Ovary (tissue), 9 donors: ENCODE data around the gene NKX6-2. TPM values are rescaled to one million over a fixed set of nuclear protein-coding genes. Genes with fewer than 3 reads are reported as not detected.
"Not testable (repeated sequence)": the region's sequence is repeated elsewhere in the genome, so short reads cannot be mapped to it uniquely, and the experiment has no call there.

Source experiments
- DNase-seq, 5 donors: peaks; one replicate each; pipeline ENCODE4 v3.0.0-alpha.2; 2019 to 2020
- H3K27ac ChIP-seq, 2 donors: fragments of 200-600 bp; one replicate each; pipeline versions ENCODE4 v1.5.1 to v1.8.0; 2019 to 2022
- H3K27me3 ChIP-seq: fragments of 200-600 bp; one replicate; pipeline ENCODE4 v1.8.0; 2022
- H3K36me3 ChIP-seq: fragments of 200-600 bp; sonication (generic); one replicate; pipeline ENCODE4 v1.5.1; 2019
- H3K4me1 ChIP-seq: one replicate; pipeline ENCODE4 v1.8.1; 2013; ENCODE audit warnings: mild to moderate bottlenecking, moderate library complexity; ENCODE audit not compliant: insufficient read depth
- H3K4me3 ChIP-seq: fragments of 200-600 bp; sonication (generic); one replicate; pipeline ENCODE4 v1.5.1; 2017
- H3K9me3 ChIP-seq, 2 donors: fragments of 200-600 bp in 1 of 2; sonication (generic) in 1 of 2; one replicate each; pipeline versions ENCODE4 v1.5.1 to v1.8.1; 2013 to 2019; ENCODE audit warnings: mild to moderate bottlenecking in 1 of 2, moderate library complexity in 1 of 2
- CTCF ChIP-seq, 3 donors: fragments of 450-650 bp in 2 of 3; fragments of 200-600 bp in 1 of 3; IDR thresholded peaks; one replicate each; pipeline versions ENCODE4 v1.5.1 to v1.8.0; 2016 to 2022; ENCODE audit warnings: antibody characterized with exemption in 3 of 3, mild to moderate bottlenecking in 1 of 3
- EP300 ChIP-seq: sonication (generic); formaldehyde crosslinking; IDR thresholded peaks from one replicate; pipeline ENCODE4 v1.6.1; 2017; ENCODE audit warnings: antibody characterized with exemption
- POLR2A ChIP-seq: fragments of 450-650 bp; IDR thresholded peaks from one replicate; pipeline ENCODE4 v1.6.1; 2017; ENCODE audit warnings: antibody characterized with exemption, mild to moderate bottlenecking, moderate library complexity
- WGBS, 3 donors: extraction: QIAGEN DNeasy Blood & Tissue Kit in 1 of 3; methylation state at CpG; one replicate each; pipeline versions ENCODE4 v1.1.5 to v1.1.7; 2013 to 2017; 5-methylcytosine and 5-hydroxymethylcytosine counted together
- intact Hi-C, 4 donors: fragments of 100-400 bp; cut with DNase I; formaldehyde crosslinking; loops; one replicate each; pipeline versions ENCODE4 v1.11.0 to v1.15.1; 2022 to 2023
- polyA plus RNA-seq, 2 donors: library from polyadenylated mRNA; stranded (reverse); fragments of 200-250 nt in 1 of 2; fragments of 350-450 nt in 1 of 2; fragmentation: Illumina TruSeq in 1 of 2; extraction: RNeasy Lipid Tissue Mini Kit (QIAGEN cat#74804) in 1 of 2; gene quantifications; one replicate each; pipeline ENCODE4 v1.2.3, GENCODE V29; 2013 to 2014
- total RNA-seq, 7 donors: library from RNA; depleted of rRNA in 2 of 7; stranded (reverse); fragments of >200 nt in 2 of 7; fragmentation: NEBNext Ultra II Directional in 3 of 7; extraction: Animal tissue kit (Norgen Biotek cat#: 25700) in 3 of 7; gene quantifications; one replicate each; pipeline versions ENCODE4 v1.1.0 to v1.2.4, GENCODE V29; 2016 to 2023
- donor health status: DM: no; HTN: no; CAD: no; lungs with moderate emphysema.
- donor health status: DM: no; HTN: no; CAD: no.
- donor health status: Bipolar disorder and iron deficiency.
- donor health status: DM: yes; HTN: yes; CAD: no.
- donor health status: DM: no; HTN: no; CAD: no.
- donor health status: DM: yes; HTN: yes; CAD: no.

The NKX6-2 gene
- total and polyA plus RNA-seq, 9 donors = not detected

GRCh38 chr10:132743925-132744490 lies 41.9 kb downstream of the NKX6-2 start:
- no peak overlapping the region for H3K4me3 ChIP-seq
- no peak for DNase-seq
- intact Hi-C loops = no loop called here
- H3K9me3 ChIP-seq = no peaks in the 10 kb centered on the region
- no peaks in the 10 kb centered on the region for H3K27me3 ChIP-seq
- 83 to 85% (median 85%) methylated on average over 18 of the region's 18 CpGs for WGBS, 3 donors
- H3K27ac ChIP-seq = no peak overlapping the region
- no peaks in the 10 kb centered on the region for H3K36me3 ChIP-seq
- TF ChIP-seq CTCF (IDR thresholded peaks at IDR 0.05) (no peak), POLR2A (no peak), EP300 (no peak)
- H3K4me1 ChIP-seq = no peaks in the 10 kb centered on the region

- DNase-seq, H3K4me1 ChIP-seq, intact Hi-C loops, H3K9me3 ChIP-seq, H3K27ac ChIP-seq, H3K4me3 ChIP-seq, H3K27me3 ChIP-seq, H3K36me3 ChIP-seq: not testable (repeated sequence)
- WGBS, 3 donors = 55 to 61% (median 55%) methylated on average over 30 of the region's 30 CpGs
These were observed 42.6 kb downstream of the NKX6-2 start for GRCh38 chr10:132743196-132743924.

- no peak overlapping the region for H3K27ac ChIP-seq
- no peaks in the 10 kb centered on the region for H3K9me3 ChIP-seq
- 19 to 49% (median 39%) methylated on average over 12 of the region's 12 CpGs for WGBS, 3 donors
- no peaks in the 10 kb centered on the region for H3K4me1 ChIP-seq
- no peaks in the 10 kb centered on the region for H3K27me3 ChIP-seq
- H3K4me3 ChIP-seq = no peak overlapping the region
- TF ChIP-seq CTCF (IDR thresholded peaks at IDR 0.05) = no peak
- intact Hi-C loops = no loop called here
- no peak for DNase-seq
- H3K36me3 ChIP-seq = no peaks in the 10 kb centered on the region
These were observed 43.1 kb downstream of the NKX6-2 start for GRCh38 chr10:132742837-132743194.

DNA sequence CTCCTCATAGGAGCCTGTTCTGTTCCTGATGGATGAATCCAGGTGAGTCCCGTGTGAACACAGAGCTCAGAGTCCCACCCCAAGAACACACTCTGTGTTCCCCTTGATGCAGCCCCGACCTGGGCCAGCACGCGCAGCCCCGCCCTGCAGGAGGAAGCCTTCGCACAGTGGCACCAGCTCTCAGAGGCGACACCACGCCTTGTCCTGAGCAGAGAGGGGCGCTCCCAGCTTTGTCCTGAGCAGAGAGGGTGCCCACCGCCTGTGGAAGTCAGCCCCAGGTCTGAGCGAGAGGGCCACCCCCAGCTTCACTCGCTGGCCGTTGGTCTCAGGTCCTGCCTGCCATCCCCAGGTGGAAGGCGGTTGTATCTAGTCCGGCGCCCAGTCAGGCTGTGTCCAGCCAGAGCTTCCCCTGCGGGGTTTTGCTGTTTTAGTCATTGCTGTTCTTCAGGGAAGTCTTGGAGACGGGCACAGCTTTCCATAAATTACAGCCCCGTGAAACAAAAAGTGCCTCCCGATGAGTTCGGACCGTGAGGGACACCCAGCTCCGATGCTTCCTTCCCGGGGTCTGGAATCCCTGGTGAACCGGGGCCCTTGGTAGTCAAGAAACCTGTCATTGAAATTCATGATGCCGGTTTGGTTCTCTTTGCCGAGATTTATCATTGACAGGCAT lies 43.6 kb downstream of the NKX6-2 start:
- Histone ChIP-seq H3K4me3 (no peak overlapping the region), H3K4me1 (no peaks in the 10 kb centered on the region), H3K27me3 (no peaks in the 10 kb centered on the region), H3K9me3 (no peaks in the 10 kb centered on the region), H3K36me3 (no peaks in the 10 kb centered on the region), H3K27ac (no peak overlapping the region)
- DNase-seq = no peak
- 65 to 77% (median 73%) methylated on average over 25 to 27 of the region's 27 CpGs for WGBS, 3 donors
- intact Hi-C loops = no loop called here
- TF ChIP-seq POLR2A (no peak), CTCF (IDR thresholded peaks at IDR 0.05) (no peak), EP300 (no peak)

DNA sequence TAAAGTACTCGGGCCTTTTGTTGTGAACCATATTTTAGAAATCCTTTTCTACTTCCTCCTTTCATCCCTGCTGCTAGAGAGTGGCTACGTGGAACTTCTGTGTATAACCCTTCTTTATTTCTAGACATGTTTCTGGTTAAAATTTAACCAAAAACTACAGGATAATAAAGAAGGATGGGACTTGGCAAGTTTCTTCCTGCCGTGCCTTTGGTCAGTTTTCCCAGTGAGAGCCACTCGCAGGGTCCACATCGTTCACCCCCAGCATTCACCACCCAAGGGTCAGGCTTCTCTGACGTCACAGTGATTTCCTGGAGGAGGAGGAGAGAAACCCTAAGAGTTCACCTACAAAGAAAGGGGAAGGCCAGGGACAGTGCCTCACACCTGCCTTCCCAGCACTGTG lies 45.4 kb downstream of the NKX6-2 start:
- no peaks in the 10 kb centered on the region for H3K27me3 ChIP-seq
- H3K4me3 ChIP-seq = no peak overlapping the region
- TF ChIP-seq EP300 = no peak
- TF ChIP-seq CTCF (IDR thresholded peaks at IDR 0.05) = no peak
- TF ChIP-seq POLR2A = no peak
- DNase-seq = no peak
- H3K36me3 ChIP-seq = no peaks in the 10 kb centered on the region
- H3K27ac ChIP-seq = no peak overlapping the region
- intact Hi-C loops = no loop called here
- 87 to 91% (median 90%) methylated on average over 6 of the region's 6 CpGs for WGBS, 3 donors
- no peaks in the 10 kb centered on the region for H3K4me1 ChIP-seq
- H3K9me3 ChIP-seq = no peaks in the 10 kb centered on the region
